Right forelimb (tissue), 1 donor: ENCODE data around the gene SLC34A1.

Experiments used
- DNase-seq: peaks from one replicate; pipeline ENCODE4 v3.0.0-alpha.2; 2018

Gene SLC34A1

GRCh38 chr5:177432839-177433657 lies 48.8 kb downstream of the SLC34A1 start:
- no peak for DNase-seq

GRCh38 chr5:177433658-177434217 lies 49.5 kb downstream of the SLC34A1 start:
- DNase-seq = no peak

GRCh38 chr5:177434437-177434836 lies 50.2 kb downstream of the SLC34A1 start:
- DNase-seq = no peak

DNA sequence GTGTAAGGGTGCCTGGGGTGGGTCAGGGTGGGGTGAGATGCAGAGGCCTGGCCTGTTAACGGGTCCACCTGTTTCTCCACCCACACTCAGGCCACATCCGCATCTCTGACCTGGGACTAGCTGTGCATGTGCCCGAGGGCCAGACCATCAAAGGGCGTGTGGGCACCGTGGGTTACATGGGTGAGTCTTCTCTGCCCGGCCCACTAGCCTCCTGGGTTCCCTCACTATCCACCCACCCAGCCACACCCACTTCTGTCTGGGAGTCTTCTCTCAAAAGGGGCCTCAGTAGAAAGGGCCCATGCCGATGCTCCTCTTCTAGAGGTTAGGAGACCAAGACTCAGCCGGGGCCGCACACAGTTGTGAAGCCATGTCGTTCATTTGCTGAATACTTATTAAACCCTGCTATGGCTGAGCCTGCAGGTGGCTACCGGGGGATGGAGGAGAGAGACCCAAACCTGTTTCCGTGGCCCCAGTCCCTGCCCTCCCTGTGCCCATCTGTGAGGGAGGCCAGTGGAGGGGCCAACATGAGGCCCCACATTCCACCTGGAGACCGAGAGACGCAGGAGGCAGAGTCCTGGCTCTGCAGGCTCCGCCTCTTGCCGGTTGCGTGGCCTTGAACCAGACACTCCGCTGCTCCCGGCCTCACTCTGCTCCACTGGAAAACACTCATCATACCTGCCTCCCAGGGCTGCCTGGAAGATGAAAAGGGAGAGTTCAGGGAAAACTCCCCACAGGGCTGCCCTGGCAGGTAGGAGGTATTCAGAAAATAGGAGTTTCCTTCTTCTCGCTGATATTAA lies 50.9 kb downstream of the SLC34A1 start:
- DNase-seq = no peak

DNA sequence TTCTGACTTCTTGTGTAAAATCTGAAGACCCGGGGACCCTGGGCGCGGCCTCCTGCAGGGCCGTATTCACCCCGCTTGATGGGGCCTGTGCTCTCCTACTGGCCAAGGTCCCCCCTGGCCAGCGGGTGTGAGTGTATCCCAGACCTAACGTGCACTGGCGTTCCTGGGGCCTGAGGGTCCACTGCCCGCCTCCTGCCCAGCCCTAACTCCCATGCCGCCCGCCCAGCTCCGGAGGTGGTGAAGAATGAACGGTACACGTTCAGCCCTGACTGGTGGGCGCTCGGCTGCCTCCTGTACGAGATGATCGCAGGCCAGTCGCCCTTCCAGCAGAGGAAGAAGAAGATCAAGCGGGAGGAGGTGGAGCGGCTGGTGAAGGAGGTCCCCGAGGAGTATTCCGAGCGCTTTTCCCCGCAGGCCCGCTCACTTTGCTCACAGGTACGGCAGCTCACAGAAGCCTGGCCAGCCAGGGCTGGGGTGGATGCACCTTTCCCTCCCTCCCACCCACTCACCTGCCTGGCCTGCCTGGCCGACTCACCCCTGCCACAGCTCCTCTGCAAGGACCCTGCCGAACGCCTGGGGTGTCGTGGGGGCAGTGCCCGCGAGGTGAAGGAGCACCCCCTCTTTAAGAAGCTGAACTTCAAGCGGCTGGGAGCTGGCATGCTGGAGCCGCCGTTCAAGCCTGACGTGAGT lies 51.8 kb downstream of the SLC34A1 start:
- DNase-seq = no peak

- peak; percentile 24 for DNase-seq
Observed at GRCh38 chr5:177437623-177438022, 53.4 kb downstream of the SLC34A1 start.

- no peak for DNase-seq
Observed at GRCh38 chr5:177438468-177438867, 54.2 kb downstream of the SLC34A1 start.

DNA sequence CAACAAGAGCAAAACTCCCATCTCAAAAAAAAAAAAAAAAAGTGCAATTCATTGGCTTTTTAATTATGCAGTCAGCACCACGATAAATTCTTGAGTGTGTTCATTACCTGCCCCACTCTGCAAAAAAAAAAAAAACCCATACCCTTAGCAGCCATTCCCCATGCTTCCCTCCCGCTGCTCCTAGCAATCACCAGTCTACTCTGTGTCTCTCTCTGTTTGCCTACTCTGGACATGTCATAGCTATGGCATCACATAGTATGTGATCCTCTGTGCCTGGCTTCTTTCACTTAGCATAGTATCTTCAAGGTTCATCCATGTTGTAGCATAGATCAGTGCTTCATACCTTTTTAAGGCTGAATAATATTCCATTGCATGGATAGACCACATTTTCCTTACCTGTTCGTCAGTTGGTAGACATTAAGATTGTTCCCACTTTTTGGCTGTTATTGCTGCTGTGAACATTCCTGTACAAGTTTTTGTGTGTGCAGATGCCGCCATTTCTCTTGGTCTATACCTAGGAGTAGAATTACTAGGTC lies 55.4 kb downstream of the SLC34A1 start:
- DNase-seq = no peak

GRCh38 chr5:177440211-177440989 lies 56.2 kb downstream of the SLC34A1 start:
- no peak for DNase-seq

DNA sequence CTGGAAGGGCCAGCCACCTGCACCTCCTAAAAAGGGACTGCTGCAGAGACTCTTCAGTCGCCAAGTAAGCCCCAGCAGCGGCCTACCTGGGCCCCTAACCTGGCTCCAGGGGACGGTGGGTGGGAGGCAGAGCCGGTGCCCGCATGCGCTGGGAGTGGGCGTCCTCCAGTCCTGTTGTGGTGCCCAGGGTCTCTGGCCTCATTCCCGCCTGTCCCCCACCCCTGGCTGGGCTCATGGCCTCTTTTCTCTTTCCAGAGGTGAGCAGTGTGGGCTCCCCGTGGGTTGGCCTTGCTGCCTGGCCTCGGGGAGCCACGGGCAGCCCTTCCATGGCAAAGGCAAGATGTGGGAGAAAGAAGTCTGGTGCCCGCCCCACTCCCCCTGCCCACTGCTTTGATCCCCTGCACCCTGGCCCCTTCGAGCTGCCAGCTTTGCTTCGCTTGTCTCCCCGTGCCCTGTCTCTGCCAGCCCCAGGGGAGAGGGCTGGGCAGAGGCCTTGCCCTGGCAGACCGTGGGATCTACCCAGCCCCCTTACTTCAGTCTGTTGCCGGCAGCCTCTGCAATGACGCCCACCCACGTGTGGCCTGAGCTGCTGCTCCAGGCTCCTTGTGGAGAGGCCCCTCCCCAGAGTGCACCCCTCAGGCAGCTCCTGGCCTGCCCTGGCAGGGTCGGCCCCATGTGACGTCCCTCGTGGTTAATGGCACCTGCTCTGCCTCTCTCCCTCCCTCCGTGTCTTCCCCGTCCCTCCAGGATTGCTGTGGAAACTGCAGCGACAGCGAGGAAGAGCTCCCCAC lies 57.0 kb downstream of the SLC34A1 start:
- no peak for DNase-seq

GRCh38 chr5:177442066-177442826 lies 58.0 kb downstream of the SLC34A1 start:
- DNase-seq = no peak

GRCh38 chr5:177443144-177443983 lies 59.1 kb downstream of the SLC34A1 start:
- no peak for DNase-seq

DNA sequence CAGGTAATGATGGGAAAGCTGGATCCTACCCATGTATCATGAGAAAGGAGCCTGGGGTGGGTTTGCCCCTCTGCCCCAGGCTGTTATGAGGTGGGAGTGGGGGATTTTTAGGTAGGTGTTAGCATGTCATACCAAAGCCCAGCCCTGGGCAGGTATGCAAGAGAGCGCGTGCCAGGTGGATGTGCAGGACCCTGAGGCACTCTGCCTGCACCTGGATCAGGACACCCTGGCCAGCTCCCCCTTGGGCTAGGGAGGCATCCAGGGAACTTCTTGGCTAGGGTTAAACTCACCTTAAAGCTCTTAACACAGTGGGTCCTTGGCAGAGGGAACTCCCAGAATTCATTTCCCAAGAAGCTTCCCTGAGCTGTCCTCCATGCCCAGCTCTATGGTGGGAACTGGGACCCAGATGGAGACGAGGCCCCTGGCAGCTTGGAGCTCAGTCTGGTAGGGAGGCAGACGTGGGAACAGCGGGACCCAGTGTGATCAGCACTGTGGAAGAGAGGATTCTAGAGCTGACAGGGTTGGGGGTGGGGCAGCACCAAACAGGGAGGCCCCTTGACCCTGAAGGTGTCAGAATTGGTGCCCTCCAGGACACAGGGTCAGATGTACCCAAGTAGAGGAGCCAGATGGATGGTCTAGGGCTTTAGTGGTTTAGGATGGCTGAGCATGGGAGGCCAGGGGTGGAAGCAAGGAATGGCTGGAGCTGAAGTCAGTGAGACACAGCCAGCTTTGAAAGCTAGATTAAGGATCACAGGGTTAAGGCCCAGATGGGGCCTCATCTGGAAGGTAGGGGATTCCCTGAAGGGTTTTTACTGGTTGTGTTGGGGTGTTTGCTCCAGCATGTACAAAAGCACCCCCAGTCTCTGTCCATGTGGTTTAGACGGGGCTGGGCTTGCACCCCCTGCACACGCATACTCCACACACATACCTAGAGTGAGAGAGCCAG lies 60.1 kb downstream of the SLC34A1 start:
- DNase-seq = no peak

DNA sequence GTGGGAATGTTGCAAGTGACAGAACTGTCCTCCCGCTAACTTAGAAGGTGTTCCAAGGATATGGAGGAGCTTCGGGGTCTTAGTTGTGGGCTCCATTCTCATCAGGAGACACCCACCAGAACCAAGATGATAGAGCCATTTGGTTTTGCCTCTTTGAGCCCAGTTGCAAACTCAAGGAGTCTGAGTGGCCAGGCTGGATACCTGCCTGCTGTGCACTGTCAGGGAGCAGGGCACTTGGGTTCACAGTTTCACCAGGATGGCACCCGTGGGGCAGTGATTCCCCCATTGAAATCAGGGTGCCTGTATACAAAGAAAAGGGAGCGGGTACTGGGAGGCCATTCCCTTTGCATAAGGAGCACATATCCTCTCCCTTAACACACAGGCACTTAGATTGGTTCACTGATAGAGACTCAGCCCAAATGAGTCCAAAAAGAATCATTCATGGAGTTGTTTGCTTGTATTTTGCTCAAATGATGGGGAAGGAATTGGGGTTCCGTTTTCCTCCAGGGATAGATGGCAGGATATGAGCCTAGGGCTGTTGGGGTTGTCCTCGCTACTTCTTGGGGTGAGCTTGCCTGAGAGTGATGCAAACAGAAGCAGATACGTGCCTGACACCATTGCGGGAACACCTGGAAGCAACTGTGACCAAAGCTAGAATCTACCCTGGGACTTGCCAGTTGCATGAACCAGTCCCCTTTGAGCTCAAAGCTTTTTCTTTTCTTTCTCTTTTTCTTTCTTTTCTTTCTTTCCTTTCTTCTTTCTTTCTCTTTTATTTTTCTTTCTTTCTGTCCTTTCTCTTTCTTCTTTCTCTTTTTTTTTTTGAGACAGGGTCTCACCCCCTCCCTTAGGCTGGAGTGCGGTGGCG lies 61.0 kb downstream of the SLC34A1 start:
- DNase-seq = no peak

DNA sequence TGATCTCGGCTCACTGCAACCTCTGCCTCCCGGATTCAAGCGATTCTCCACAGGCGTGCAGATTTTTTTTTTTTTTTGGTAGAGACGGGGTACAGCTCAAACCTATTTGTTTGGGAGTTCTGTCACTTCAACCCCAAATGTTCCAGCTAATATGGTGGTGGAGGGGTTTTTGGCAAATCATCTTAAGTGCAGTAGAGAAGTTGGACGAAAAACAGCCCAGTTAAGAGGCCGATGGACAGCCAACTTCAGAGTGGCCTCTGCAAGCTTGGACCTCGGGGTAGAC lies 61.6 kb downstream of the SLC34A1 start:
- DNase-seq = no peak

DNA sequence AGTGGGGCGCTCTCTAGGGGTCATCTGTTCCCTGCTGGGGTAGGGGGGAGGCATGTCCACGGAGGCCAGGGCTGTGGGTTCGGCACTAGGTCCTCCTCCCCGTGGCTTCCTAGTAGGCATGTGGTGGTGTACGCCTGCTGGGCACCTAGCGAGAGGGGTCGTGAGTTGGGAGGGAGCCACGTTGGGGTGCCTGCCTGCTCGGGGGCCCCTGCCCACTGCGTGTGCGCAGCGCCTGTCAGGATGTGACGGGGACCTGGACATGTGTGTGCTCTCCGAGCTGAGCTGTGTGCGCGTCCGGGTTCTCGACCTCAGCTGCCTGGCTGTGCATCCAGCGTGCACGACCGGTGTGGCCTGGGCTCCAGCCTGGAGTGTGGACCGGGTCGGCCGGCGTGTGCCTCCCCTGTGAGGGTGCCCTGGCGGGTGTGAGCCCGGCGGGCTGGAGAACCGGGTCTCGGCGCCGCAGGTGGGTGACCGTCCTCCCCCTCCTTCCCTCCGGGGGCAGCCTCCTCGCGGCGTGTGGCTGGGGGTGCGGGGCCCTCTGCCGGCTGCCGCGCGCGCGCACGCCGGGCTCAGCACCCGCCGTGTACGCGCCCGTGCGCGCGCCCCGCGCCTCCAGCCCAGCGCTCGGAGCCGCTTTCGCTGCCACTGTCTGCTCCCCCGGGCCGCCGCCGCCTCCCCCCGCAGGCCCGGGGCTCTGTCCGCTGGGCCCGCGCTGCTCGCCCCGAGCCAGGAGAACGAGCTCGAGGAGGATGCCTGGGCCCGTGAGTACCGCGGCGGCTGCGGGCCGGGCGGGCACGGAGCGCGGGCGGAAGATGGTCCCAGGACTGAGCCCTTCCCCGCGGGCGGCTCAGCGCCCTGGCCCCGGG lies 62.2 kb downstream of the SLC34A1 start, which contains the start of gene PRR7:
TSS of gene PRR7 (plus strand) at position 615 of the 866 bp plus-strand sequence. CDS start 8,254 bp downstream, outside the sequence.
- DNase-seq = peak; percentile 83
